ENCODE data around the gene CFH.
"Not testable (repeated sequence)": the region's sequence is repeated elsewhere in the genome, so short reads cannot be mapped to it uniquely, and the experiment has no call there.

Gene CFH

GRCh38 chr1:196734006-196734405 is 82.2 kb downstream of the CFH start:
- Histone ChIP-seq H4K20me1 (ENCODE audit: control insufficient read depth, insufficient read depth, low read depth, low read length) (no peaks in the 10 kb centered on the region), H3K36me3 (ENCODE audit: control insufficient read depth, low read length) (no peaks in the 10 kb centered on the region), H3K4me2 (ENCODE audit: low read length) (no peak overlapping the region), H3K27me3 (ENCODE audit: control insufficient read depth, low read length) (no peaks in the 10 kb centered on the region), H3K4me3 (ENCODE audit: low read length) (no peak overlapping the region), H3K27ac (ENCODE audit: low read depth, low read length) (no peak overlapping the region), H3K9me3 (ENCODE audit: control insufficient read depth, insufficient read depth, low read length) (peaks cover 12% of the 10 kb centered on the region; the same call in 1 of the 2 replicates), H3K4me1 (ENCODE audit: control insufficient read depth, low read length) (no peaks in the 10 kb centered on the region), H3K9me2 (replicated peaks; ENCODE audit: control insufficient read depth, low read length) (no peaks in the 10 kb centered on the region), H3K79me2 (ENCODE audit: control insufficient read depth, low read length) (no peaks in the 10 kb centered on the region), H3F3A (ENCODE audit: control insufficient read depth, insufficient read depth) (no peaks in the 10 kb centered on the region)
- no peak for TF ChIP-seq EZH2phosphoT487 (IDR thresholded peaks at IDR 0.05; ENCODE audit: borderline replicate concordance, low read length)
- no peak for TF ChIP-seq CTCF (IDR thresholded peaks at IDR 0.05; ENCODE audit: low read depth, low read length, poor library complexity, severe bottlenecking)

GRCh38 chr1:196734460-196734859 is 82.6 kb downstream of the CFH start:
- no peaks in the 10 kb centered on the region for H3K9me2 ChIP-seq (replicated peaks; ENCODE audit: control insufficient read depth, low read length)
- H3K4me2 ChIP-seq (ENCODE audit: low read length) = no peak overlapping the region
- H4K20me1 ChIP-seq (ENCODE audit: control insufficient read depth, insufficient read depth, low read depth, low read length) = no peaks in the 10 kb centered on the region
- H3K27ac ChIP-seq (ENCODE audit: low read depth, low read length) = no peak overlapping the region
- no peaks in the 10 kb centered on the region for H3F3A ChIP-seq (ENCODE audit: control insufficient read depth, insufficient read depth)
- H3K9me3 ChIP-seq (ENCODE audit: control insufficient read depth, insufficient read depth, low read length) = peaks cover 17% of the 10 kb centered on the region; the same call in 1 of the 2 replicates
- no peak for TF ChIP-seq EZH2phosphoT487 (IDR thresholded peaks at IDR 0.05; ENCODE audit: borderline replicate concordance, low read length)
- TF ChIP-seq CTCF (IDR thresholded peaks at IDR 0.05; ENCODE audit: low read depth, low read length, poor library complexity, severe bottlenecking) = no peak
- no peaks in the 10 kb centered on the region for H3K36me3 ChIP-seq (ENCODE audit: control insufficient read depth, low read length)
- no peak overlapping the region for H3K4me3 ChIP-seq (ENCODE audit: low read length)
- H3K4me1 ChIP-seq (ENCODE audit: control insufficient read depth, low read length) = no peaks in the 10 kb centered on the region
- H3K79me2 ChIP-seq (ENCODE audit: control insufficient read depth, low read length) = no peaks in the 10 kb centered on the region
- H3K27me3 ChIP-seq (ENCODE audit: control insufficient read depth, low read length) = no peaks in the 10 kb centered on the region

DNA sequence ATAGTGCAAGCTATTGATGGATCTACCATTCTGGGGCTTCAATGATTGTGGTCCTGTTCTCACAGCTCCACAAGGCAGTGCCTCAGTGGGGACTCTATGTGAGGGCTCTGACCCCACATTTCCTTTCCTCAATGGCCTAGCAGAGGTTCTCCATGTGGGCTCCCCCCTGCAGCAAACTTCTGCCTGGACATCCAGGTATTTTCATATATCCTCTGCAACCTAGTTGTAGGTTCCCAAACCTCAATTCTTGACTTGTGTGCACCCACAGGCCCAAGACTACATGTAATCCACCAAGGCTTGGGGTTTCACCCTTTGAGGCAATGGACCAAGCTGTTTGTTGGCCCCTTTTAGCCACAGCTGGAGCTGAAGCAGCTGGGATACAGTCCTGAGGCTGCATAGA is 86.9 kb downstream of the CFH start:
- no peaks in the 10 kb centered on the region for H3F3A ChIP-seq (ENCODE audit: control insufficient read depth, insufficient read depth)
- H3K4me1 ChIP-seq (ENCODE audit: control insufficient read depth, low read length) = no peaks in the 10 kb centered on the region
- H3K4me3 ChIP-seq (ENCODE audit: low read length) = no peak overlapping the region
- TF ChIP-seq CTCF (IDR thresholded peaks at IDR 0.05; ENCODE audit: low read depth, low read length, poor library complexity, severe bottlenecking) = no peak
- no peak for TF ChIP-seq EZH2phosphoT487 (IDR thresholded peaks at IDR 0.05; ENCODE audit: borderline replicate concordance, low read length)
- H3K4me2 ChIP-seq (ENCODE audit: low read length) = no peak overlapping the region
- H3K27ac ChIP-seq (ENCODE audit: low read depth, low read length) = no peak overlapping the region
- H3K9me3 ChIP-seq (ENCODE audit: control insufficient read depth, insufficient read depth, low read length) = peaks cover 21% of the 10 kb centered on the region; the same call in 1 of the 2 replicates
- H3K79me2 ChIP-seq (ENCODE audit: control insufficient read depth, low read length) = no peaks in the 10 kb centered on the region
- no peaks in the 10 kb centered on the region for H4K20me1 ChIP-seq (ENCODE audit: control insufficient read depth, insufficient read depth, low read depth, low read length)
- no peaks in the 10 kb centered on the region for H3K27me3 ChIP-seq (ENCODE audit: control insufficient read depth, low read length)
- H3K36me3 ChIP-seq (ENCODE audit: control insufficient read depth, low read length) = no peaks in the 10 kb centered on the region
- H3K9me2 ChIP-seq (replicated peaks; ENCODE audit: control insufficient read depth, low read length) = no peaks in the 10 kb centered on the region

GRCh38 chr1:196743244-196743643 is 91.4 kb downstream of the CFH start:
- H3K9me2 ChIP-seq (replicated peaks; ENCODE audit: control insufficient read depth, low read length); H3K4me2 ChIP-seq (ENCODE audit: low read length); H3F3A ChIP-seq (ENCODE audit: control insufficient read depth, insufficient read depth); H3K27me3 ChIP-seq (ENCODE audit: control insufficient read depth, low read length); H3K4me3 ChIP-seq (ENCODE audit: low read length); H4K20me1 ChIP-seq (ENCODE audit: control insufficient read depth, insufficient read depth, low read depth, low read length); H3K4me1 ChIP-seq (ENCODE audit: control insufficient read depth, low read length); H3K79me2 ChIP-seq (ENCODE audit: control insufficient read depth, low read length); H3K27ac ChIP-seq (ENCODE audit: low read depth, low read length); H3K36me3 ChIP-seq (ENCODE audit: control insufficient read depth, low read length): not testable (repeated sequence)
- H3K9me3 ChIP-seq (ENCODE audit: control insufficient read depth, insufficient read depth, low read length) = peaks cover 16% of the 10 kb centered on the region; the same call in 1 of the 2 replicates

- not testable (repeated sequence) for H3K79me2 ChIP-seq (ENCODE audit: control insufficient read depth, low read length); H3K27ac ChIP-seq (ENCODE audit: low read depth, low read length); H4K20me1 ChIP-seq (ENCODE audit: control insufficient read depth, insufficient read depth, low read depth, low read length); H3K9me3 ChIP-seq (ENCODE audit: control insufficient read depth, insufficient read depth, low read length); H3F3A ChIP-seq (ENCODE audit: control insufficient read depth, insufficient read depth); H3K4me3 ChIP-seq (ENCODE audit: low read length); H3K4me2 ChIP-seq (ENCODE audit: low read length); H3K9me2 ChIP-seq (replicated peaks; ENCODE audit: control insufficient read depth, low read length); H3K27me3 ChIP-seq (ENCODE audit: control insufficient read depth, low read length); H3K36me3 ChIP-seq (ENCODE audit: control insufficient read depth, low read length); H3K4me1 ChIP-seq (ENCODE audit: control insufficient read depth, low read length)
Observed at GRCh38 chr1:196765019-196765740, 113.3 kb downstream of the CFH start.

- H3K4me1 ChIP-seq (ENCODE audit: control insufficient read depth, low read length); H3K9me2 ChIP-seq (replicated peaks; ENCODE audit: control insufficient read depth, low read length); H4K20me1 ChIP-seq (ENCODE audit: control insufficient read depth, insufficient read depth, low read depth, low read length); H3K27ac ChIP-seq (ENCODE audit: low read depth, low read length); H3K4me3 ChIP-seq (ENCODE audit: low read length); H3K4me2 ChIP-seq (ENCODE audit: low read length); H3K79me2 ChIP-seq (ENCODE audit: control insufficient read depth, low read length); H3F3A ChIP-seq (ENCODE audit: control insufficient read depth, insufficient read depth); H3K27me3 ChIP-seq (ENCODE audit: control insufficient read depth, low read length); H3K36me3 ChIP-seq (ENCODE audit: control insufficient read depth, low read length); H3K9me3 ChIP-seq (ENCODE audit: control insufficient read depth, insufficient read depth, low read length): not testable (repeated sequence)
Observed at GRCh38 chr1:196769823-196770222, 118.0 kb downstream of the CFH start.
